GM21360 (cell line): ENCODE measurements around the gene KCNA2.

Experiments used
- ATAC-seq: cut with Tn5 transposase; IDR thresholded peaks from one replicate; pipeline ENCODE4 v1.9.1; 2021; ENCODE audit warnings: mild to moderate bottlenecking, moderate library complexity; ENCODE audit not compliant: unreplicated experiment

Gene KCNA2

GRCh38 chr1:110605901-110606656 is at the start of gene KCNA2:
TSS of gene KCNA2 (minus strand) at chr1:110606358. CDS start at chr1:110604782, 1,576 bp downstream.
- no peak for ATAC-seq

GRCh38 chr1:110650609-110651008 is 44.5 kb upstream of the KCNA2 start:
- no peak for ATAC-seq

- no peak for ATAC-seq
Measured at GRCh38 chr1:110648417-110648816, 42.3 kb upstream of the KCNA2 start.

GRCh38 chr1:110647254-110647891 is 41.2 kb upstream of the KCNA2 start:
- no peak for ATAC-seq

- no peak for ATAC-seq
Measured at GRCh38 chr1:110645821-110646735, 39.9 kb upstream of the KCNA2 start.

GRCh38 chr1:110645211-110645610 is 39.1 kb upstream of the KCNA2 start:
- ATAC-seq = no peak

GRCh38 chr1:110643879-110644472 is 37.8 kb upstream of the KCNA2 start:
- no peak for ATAC-seq

GRCh38 chr1:110639724-110640386 is 33.7 kb upstream of the KCNA2 start:
- no peak for ATAC-seq

GRCh38 chr1:110638556-110638955 is 32.4 kb upstream of the KCNA2 start:
- no peak for ATAC-seq

- ATAC-seq = no peak
Measured at GRCh38 chr1:110638058-110638457, 31.9 kb upstream of the KCNA2 start.

- no peak for ATAC-seq
Measured at GRCh38 chr1:110637475-110637874, 31.3 kb upstream of the KCNA2 start.

GRCh38 chr1:110636149-110636935 is 30.2 kb upstream of the KCNA2 start:
- no peak for ATAC-seq

GRCh38 chr1:110635434-110635833 is 29.3 kb upstream of the KCNA2 start:
- no peak for ATAC-seq

GRCh38 chr1:110634455-110635311 is 28.5 kb upstream of the KCNA2 start:
- peak; percentile 61 for ATAC-seq

- no peak for ATAC-seq
Measured at GRCh38 chr1:110634086-110634454, 27.9 kb upstream of the KCNA2 start.

- ATAC-seq = no peak
Measured at GRCh38 chr1:110633646-110634030, 27.5 kb upstream of the KCNA2 start.

GRCh38 chr1:110631836-110632620 is 25.9 kb upstream of the KCNA2 start:
- no peak for ATAC-seq
